Lower leg skin (tissue), 4 donors: ENCODE results near the gene SRSF5. TPM values are rescaled to one million over a fixed set of nuclear protein-coding genes. Genes with fewer than 3 reads are reported as not detected.

Experiments
- DNase-seq, 2 donors: peaks; one replicate each; pipeline ENCODE4 v3.0.0-alpha.2; 2019; ENCODE audit warnings: low spot score in 2 of 2
- H3K4me3 ChIP-seq: fragments of 200-600 bp; sonication (generic); 2 replicates; pipeline ENCODE4 v1.5.1; 2017; ENCODE audit warnings: mild to moderate bottlenecking, low read depth; ENCODE audit not compliant: poor library complexity, severe bottlenecking
- POLR2A ChIP-seq, 2 donors: fragments of 450-650 bp; IDR thresholded peaks; one replicate each; pipeline ENCODE4 v1.6.1; 2016 to 2017; ENCODE audit warnings: antibody characterized with exemption in 2 of 2, mild to moderate bottlenecking in 1 of 2, moderate library complexity in 1 of 2
- WGBS, 2 donors: methylation state at CpG; one replicate each; pipeline ENCODE4 v1.1.5; 2018; 5-methylcytosine and 5-hydroxymethylcytosine counted together
- intact Hi-C: fragments of 100-400 bp; cut with DNase I; formaldehyde crosslinking; loops from one replicate; pipeline ENCODE4 v1.15.0; 2023; ENCODE audit warnings: low total_unique reads
- total RNA-seq, 4 donors: library from RNA; depleted of rRNA; stranded (reverse); fragments of >200 nt; gene quantifications; one replicate each; pipeline ENCODE4 v1.1.0, GENCODE V29; 2016
- TF ChIP-seq, protein P1 (sequence below), 3 donors: fragments of 450-650 bp; IDR thresholded peaks; one replicate each; pipeline ENCODE4 v1.5.1; 2016; ENCODE audit warnings: antibody characterized with exemption in 3 of 3, mild to moderate bottlenecking in 3 of 3, moderate library complexity in 2 of 3

Gene SRSF5
- total RNA-seq, 4 donors from 2014 or later, result 297 to 612 (median 380) TPM

DNA sequence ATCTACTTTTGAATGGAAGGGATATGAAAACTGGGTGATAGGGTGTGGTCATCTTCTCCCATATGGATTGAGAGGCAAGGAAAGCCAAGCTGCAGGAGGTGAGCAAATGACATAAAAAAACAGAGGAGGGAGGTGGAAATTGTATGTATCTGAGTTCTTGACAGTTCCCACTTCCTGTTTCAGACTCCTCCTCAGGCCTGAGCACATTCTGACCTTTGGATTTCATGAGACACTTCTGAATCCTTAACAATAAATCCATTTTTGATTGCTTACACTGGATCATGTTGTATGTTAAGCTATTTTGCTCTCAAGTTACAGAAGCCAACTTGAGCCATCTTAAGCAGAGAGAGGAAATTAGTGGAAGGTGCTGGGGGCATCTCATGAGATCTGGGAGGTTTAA lies 11.6 kb upstream of the SRSF5 start:
- intact Hi-C loops, result no loop called here
- no peak for DNase-seq
- H3K4me3 ChIP-seq, result no peak overlapping the region
- no peak for TF ChIP-seq POLR2A (IDR thresholded peaks at IDR 0.05)
- TF ChIP-seq, protein P1, sequence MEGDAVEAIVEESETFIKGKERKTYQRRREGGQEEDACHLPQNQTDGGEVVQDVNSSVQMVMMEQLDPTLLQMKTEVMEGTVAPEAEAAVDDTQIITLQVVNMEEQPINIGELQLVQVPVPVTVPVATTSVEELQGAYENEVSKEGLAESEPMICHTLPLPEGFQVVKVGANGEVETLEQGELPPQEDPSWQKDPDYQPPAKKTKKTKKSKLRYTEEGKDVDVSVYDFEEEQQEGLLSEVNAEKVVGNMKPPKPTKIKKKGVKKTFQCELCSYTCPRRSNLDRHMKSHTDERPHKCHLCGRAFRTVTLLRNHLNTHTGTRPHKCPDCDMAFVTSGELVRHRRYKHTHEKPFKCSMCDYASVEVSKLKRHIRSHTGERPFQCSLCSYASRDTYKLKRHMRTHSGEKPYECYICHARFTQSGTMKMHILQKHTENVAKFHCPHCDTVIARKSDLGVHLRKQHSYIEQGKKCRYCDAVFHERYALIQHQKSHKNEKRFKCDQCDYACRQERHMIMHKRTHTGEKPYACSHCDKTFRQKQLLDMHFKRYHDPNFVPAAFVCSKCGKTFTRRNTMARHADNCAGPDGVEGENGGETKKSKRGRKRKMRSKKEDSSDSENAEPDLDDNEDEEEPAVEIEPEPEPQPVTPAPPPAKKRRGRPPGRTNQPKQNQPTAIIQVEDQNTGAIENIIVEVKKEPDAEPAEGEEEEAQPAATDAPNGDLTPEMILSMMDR (IDR thresholded peaks at IDR 0.05), result no peak

DNA sequence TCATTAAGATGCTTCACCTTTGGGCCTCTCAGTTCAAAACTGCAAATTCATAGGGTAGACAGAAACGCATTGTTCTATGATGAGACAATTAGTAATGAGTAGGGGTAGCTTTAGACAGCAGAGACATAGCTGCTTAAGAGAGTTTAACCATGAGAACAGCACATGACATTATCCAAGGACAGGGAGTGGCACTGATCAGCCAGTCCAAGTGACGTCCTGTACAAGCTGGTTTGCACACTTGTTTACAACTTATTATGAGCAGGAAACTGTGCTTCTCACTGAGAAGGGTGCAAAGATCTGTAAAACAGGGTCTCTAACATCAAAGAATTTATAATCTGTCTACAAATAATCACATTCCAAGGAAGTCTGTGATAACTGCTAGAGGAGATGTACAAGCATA lies 11.2 kb upstream of the SRSF5 start:
- intact Hi-C loops, result no loop called here
- TF ChIP-seq POLR2A (IDR thresholded peaks at IDR 0.05), result no peak
- TF ChIP-seq, protein P1 (IDR thresholded peaks at IDR 0.05), result no peak
- no peak overlapping the region for H3K4me3 ChIP-seq
- 63 to 70% methylated on average over 2 of the region's 2 CpGs for WGBS, 2 donors
- DNase-seq, result no peak

DNA sequence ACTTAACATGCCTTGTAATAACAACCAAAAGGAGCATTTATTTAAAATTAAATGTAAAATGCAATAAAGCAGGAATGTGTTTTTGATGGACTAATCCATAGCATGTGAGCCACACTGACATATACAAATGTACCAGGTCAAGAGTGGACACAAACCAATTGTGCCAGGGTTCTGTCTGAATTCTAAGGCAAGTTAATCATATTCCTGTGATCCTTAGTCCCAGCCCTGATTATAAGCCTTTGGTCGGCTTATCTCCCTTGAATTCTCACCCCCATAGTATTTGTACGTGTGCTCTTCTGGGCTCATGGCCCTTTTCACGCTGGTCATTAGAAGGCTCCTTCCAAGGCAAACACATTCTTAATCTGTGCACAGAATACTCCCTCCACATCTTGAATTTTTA lies 10.6 kb upstream of the SRSF5 start:
- no peak for DNase-seq
- 88 to 93% methylated on average over 3 of the region's 3 CpGs for WGBS, 2 donors
- H3K4me3 ChIP-seq, result no peak overlapping the region
- intact Hi-C loops, result no loop called here
- TF ChIP-seq, protein P1 (IDR thresholded peaks at IDR 0.05), result no peak
- TF ChIP-seq POLR2A (IDR thresholded peaks at IDR 0.05), result no peak

DNA sequence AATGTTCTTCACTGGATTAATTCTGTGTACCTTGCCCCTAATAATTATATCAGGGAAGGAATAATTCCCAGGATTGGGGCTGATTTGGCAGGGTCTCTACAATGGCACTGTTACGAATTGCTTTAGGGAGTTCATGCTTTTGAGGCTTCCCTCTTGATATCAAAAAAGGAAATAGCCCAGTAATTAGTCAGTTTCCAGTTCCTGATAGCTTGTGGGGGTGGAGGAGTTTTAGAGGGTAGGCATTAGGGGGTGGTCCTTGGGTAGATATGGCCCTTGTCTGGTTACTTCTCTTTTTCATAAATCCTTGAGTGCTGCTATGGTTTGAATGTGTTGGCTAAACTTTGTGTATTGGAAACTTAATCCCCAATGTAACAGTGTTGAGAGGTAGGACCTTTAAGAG lies 6.1 kb upstream of the SRSF5 start:
- TF ChIP-seq, protein P1 (IDR thresholded peaks at IDR 0.05), result no peak
- no peak for TF ChIP-seq POLR2A (IDR thresholded peaks at IDR 0.05)
- WGBS, 2 donors, result 86 to 91% methylated on average over 1 of the region's 1 CpG
- H3K4me3 ChIP-seq, result no peak overlapping the region
- intact Hi-C loops, result no loop called here
- DNase-seq, result no peak

DNA sequence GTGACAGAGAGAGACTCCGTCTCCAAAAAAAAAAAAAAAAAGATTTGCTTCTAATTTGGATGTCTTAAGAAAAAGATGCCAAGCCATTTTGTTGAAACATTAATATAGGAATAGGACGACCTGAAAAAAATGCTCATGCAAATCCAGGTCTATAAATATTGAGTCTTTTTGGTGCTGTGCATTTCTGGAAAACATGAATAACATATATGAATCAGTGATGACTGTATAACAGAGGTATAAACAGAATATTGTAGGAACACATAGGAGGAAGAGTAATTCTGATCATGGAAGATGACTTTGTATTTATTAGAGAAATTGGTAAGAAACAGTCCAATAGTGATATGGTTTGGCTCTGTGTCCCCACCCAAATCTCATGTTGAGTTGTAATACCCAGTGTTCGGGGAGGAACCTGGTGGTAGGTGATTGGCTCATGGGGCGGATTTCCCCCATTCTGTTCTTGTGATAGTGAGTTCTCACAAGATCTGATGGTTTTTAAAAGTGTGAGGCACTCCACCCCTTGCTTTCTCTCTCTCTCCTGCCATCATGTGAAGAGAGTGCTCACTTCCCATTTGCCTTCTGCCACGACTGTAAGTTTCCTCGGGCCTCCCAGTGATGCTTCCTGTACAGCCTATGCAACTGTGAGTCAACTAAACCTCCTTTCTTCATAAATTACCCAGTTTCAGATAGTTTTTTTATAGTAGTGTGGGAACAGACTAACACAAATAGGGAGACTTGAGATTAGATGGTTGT lies 3.0 kb upstream of the SRSF5 start:
- TF ChIP-seq POLR2A (IDR thresholded peaks at IDR 0.05), result no peak
- TF ChIP-seq, protein P1 (IDR thresholded peaks at IDR 0.05), result no peak
- peak in 1 of 2 donors; percentile 1 for DNase-seq
- no peak overlapping the region for H3K4me3 ChIP-seq
- intact Hi-C loops, result no loop called here
- WGBS, 2 donors, result 85% methylated on average over 6 of the region's 6 CpGs
